K562 (cell line): ENCODE results near the gene CLDN14. TPM values are rescaled to one million over a fixed set of nuclear protein-coding genes. Genes with fewer than 3 reads are reported as not detected.

Experiments
- ATAC-seq: fragments of 200-7000 bp; cut with Tn5 transposase; 3 replicates; pipeline ENCODE4 v1.9.1; 2020; ENCODE audit warnings: moderate library complexity
- BruUV-seq: library from RNA; stranded (reverse); fragments of 400-500 nt; replicated peaks from 2 replicates; lab custom pipeline; 2021; lab: Mats Ljungman, UMichigan
- CTCF ChIA-PET: fragments of 300-600 bp; formaldehyde crosslinking; extraction: SDS; loops from one replicate; lab custom pipeline; 2021; ENCODE audit warnings: low intra/inter-chr PET ratio; lab: Yijun Ruan, JAX
- POLR2A ChIA-PET: fragments of 300-600, 350-650 bp; sonication (Branson Sonifier 250); formaldehyde crosslinking; extraction: SDS; loops from one replicate; lab custom pipeline; 2021; ENCODE audit warnings: antibody characterized with exemption, inconsistent platforms; lab: Yijun Ruan, JAX
- DNase-seq, 4 experiments: peaks; one replicate each; pipeline versions ENCODE4 v3.0.0 to v3.0.0-alpha.2; 2011 to 2018; ENCODE audit warnings: low spot score in 3 of 4, mixed read lengths in 3 of 4; ENCODE audit errors: extremely low read depth in 1 of 4
- FAIRE-seq: peaks from 2 replicates; lab custom pipeline; 2011; peaks lifted over from hg19 to GRCh38; lab: Jason Lieb, UNC
- H2AFZ ChIP-seq: 2 replicates; pipeline ENCODE4 v1.6.0; 2011; ENCODE audit warnings: low read depth, low read length, control low read depth, inconsistent platforms
- H3K27ac ChIP-seq: fragments of 200-600 bp; 3 replicates; pipeline ENCODE4 v1.8.0; 2011; ENCODE audit warnings: low read depth, mild to moderate bottlenecking, control low read depth, inconsistent platforms, low read length, moderate library complexity, mixed read lengths; ENCODE audit errors: extremely low read depth
- H3K27me3 ChIP-seq, 2 experiments: fragments of 300-600 bp in 1 of 2; 2 replicates in 1 of 2; 3 replicates in 1 of 2; pipeline versions ENCODE4 v1.6.0 to v1.8.0; 2011; ENCODE audit warnings: inconsistent platforms in 2 of 2, low read length in 2 of 2, mild to moderate bottlenecking in 1 of 2, mixed read lengths in 1 of 2, moderate library complexity in 1 of 2; ENCODE audit not compliant: control insufficient read depth in 2 of 2, insufficient read depth in 2 of 2
- H3K36me3 ChIP-seq: fragments of 300-600 bp; 3 replicates; pipeline ENCODE4 v1.8.0; 2011; ENCODE audit warnings: mild to moderate bottlenecking, low read length, inconsistent platforms; ENCODE audit not compliant: control insufficient read depth, insufficient read depth
- H3K4me1 ChIP-seq, 2 experiments: fragments of 200-600 bp in 1 of 2; replicated peaks in 1 of 2; 2 replicates in 1 of 2; 3 replicates in 1 of 2; pipeline versions ENCODE4 v1.5.1 to v1.8.0; 2011; ENCODE audit warnings: inconsistent platforms in 2 of 2, low read length in 2 of 2, mild to moderate bottlenecking in 1 of 2, mixed read lengths in 1 of 2, moderate library complexity in 1 of 2; ENCODE audit not compliant: control insufficient read depth in 2 of 2, insufficient read depth in 2 of 2
- H3K4me2 ChIP-seq: 2 replicates; pipeline ENCODE4 v1.6.1; 2011; ENCODE audit warnings: low read length, control low read depth, inconsistent platforms, mixed read lengths; ENCODE audit not compliant: insufficient read depth
- H3K4me3 ChIP-seq: fragments of 200-600 bp; sonication (generic), shearing (Covaris generic); 2 replicates; pipeline ENCODE4 v1.5.1; 2016; ENCODE audit warnings: control low read depth, inconsistent platforms
- H3K79me2 ChIP-seq: fragments of 200-600 bp; 3 replicates; pipeline ENCODE4 v1.8.0; 2011; ENCODE audit warnings: low read length, inconsistent platforms; ENCODE audit not compliant: control insufficient read depth, insufficient read depth
- H3K9ac ChIP-seq, 2 experiments: 2 replicates each; pipeline versions ENCODE4 v1.6.0 to v1.6.1; 2011; ENCODE audit warnings: low read depth in 2 of 2, low read length in 2 of 2, control low read depth in 1 of 2, inconsistent platforms in 1 of 2, mild to moderate bottlenecking in 1 of 2, mixed read lengths in 1 of 2; ENCODE audit not compliant: insufficient read depth in 1 of 2
- H3K9me1 ChIP-seq: one replicate; pipeline ENCODE4 v1.6.0; 2011; ENCODE audit warnings: inconsistent platforms, mild to moderate bottlenecking, low read length, moderate library complexity; ENCODE audit not compliant: control insufficient read depth, insufficient read depth
- H3K9me3 ChIP-seq: replicated peaks from 2 replicates; pipeline ENCODE4 v1.5.1; 2011; ENCODE audit warnings: low read depth, low read length, inconsistent platforms; ENCODE audit not compliant: control insufficient read depth, insufficient read depth
- H4K20me1 ChIP-seq: replicated peaks from 2 replicates; pipeline ENCODE4 v1.6.1; 2011; ENCODE audit warnings: low read length, inconsistent platforms, mixed read lengths; ENCODE audit not compliant: control insufficient read depth, insufficient read depth
- ESRRB ChIP-seq: fragments of 250-450 bp; sonication (Bioruptor Pico); IDR thresholded peaks from 2 replicates; pipeline ENCODE4 v1.5.0; 2020; ENCODE audit warnings: mild to moderate bottlenecking, moderate library complexity, borderline replicate concordance
- LCOR ChIP-seq: sonication (generic); formaldehyde crosslinking; IDR thresholded peaks from 2 replicates; pipeline ENCODE4 v1.8.0; 2022; ENCODE audit warnings: mild to moderate bottlenecking, missing genetic modification reagents
- OTX1 ChIP-seq: fragments of 450-650 bp; formaldehyde crosslinking; IDR thresholded peaks from 2 replicates; pipeline ENCODE4 v1.4.0; 2022; ENCODE audit warnings: mild to moderate bottlenecking
- PKNOX1 ChIP-seq: fragments of 450-650 bp; IDR thresholded peaks from 2 replicates; pipeline ENCODE4 v1.6.1; 2016
- TARDBP ChIP-seq: fragments of 450-650 bp; IDR thresholded peaks from 2 replicates; pipeline ENCODE4 v1.6.1; 2016
- ZNF609 ChIP-seq: sonication (generic); formaldehyde crosslinking; IDR thresholded peaks from 2 replicates; pipeline ENCODE4 v1.8.1; 2023; ENCODE audit warnings: missing genetic modification reagents, mild to moderate bottlenecking, borderline replicate concordance
- WGBS: fragments of 100-300 bp; shearing (Covaris generic); methylation state at CpG from one replicate; pipeline ENCODE4 v1.1.6; 2016; ENCODE audit warnings: low coverage, mixed read lengths; ENCODE audit not compliant: insufficient coverage; ENCODE audit errors: missing lambda C conversion rate; 5-methylcytosine and 5-hydroxymethylcytosine counted together
- in situ Hi-C: fragments of 300-500 bp; cut with MboI; formaldehyde crosslinking; loops from 4 replicates; pipeline ENCODE4 v1.15.0; 2018; ENCODE audit warnings: inconsistent platforms, mixed read lengths
- intact Hi-C: fragments of 100-400 bp; cut with micrococcal nuclease; formaldehyde crosslinking; loops from 2 replicates; pipeline ENCODE4 v1.14.2; 2022
- polyA plus RNA-seq, 8 experiments: library from polyadenylated mRNA; depleted of rRNA in 4 of 8; stranded (reverse) in 5 of 8; unstranded in 3 of 8; fragments of >200 nt; fragmentation: Nextera tagmentation in 2 of 8; fragmentation: Illumina TruSeq in 1 of 8; extraction: Ambion mirVana in 2 of 8; extraction: Trizol in 1 of 8; gene quantifications; 2 replicates each; pipeline versions ENCODE4 v1.2.1 to v1.2.3, GENCODE V29; 2011 to 2014; ENCODE audit warnings: inconsistent platforms in 1 of 8, missing spikeins in 1 of 8
- total RNA-seq, 7 experiments: library from RNA; depleted of rRNA in 6 of 7; stranded (reverse); fragments of >200 nt in 6 of 7; fragmentation: Illumina TruSeq in 2 of 7; extraction: Trizol in 2 of 7; gene quantifications; 2 replicates each; pipeline versions ENCODE4 v1.2.1 to v1.2.3, GENCODE V29; 2011 to 2021; ENCODE audit warnings: low replicate concordance in 1 of 7
- TF ChIP-seq, protein P1 (sequence below): sonication (generic); formaldehyde crosslinking; IDR thresholded peaks from 2 replicates; pipeline ENCODE4 v1.8.0; 2022; ENCODE audit warnings: missing genetic modification reagents, mild to moderate bottlenecking, moderate library complexity, borderline replicate concordance

CLDN14 gene
- total and polyA plus RNA-seq, 9 of the 15 experiments (the other 6 are each of a cell fraction or from before 2014, with no cell fraction given) = not detected

- H2AFZ ChIP-seq = no peak overlapping the region
- under 1% methylated on average over 7 of the region's 7 CpGs for WGBS
- TF ChIP-seq ZNF609 (no peak), LCOR (no peak), PKNOX1 (no peak), OTX1 (CRISPR knock-in tag) (no peak), ESRRB (CRISPR knock-in tag) (no peak), TARDBP (no peak)
- TF ChIP-seq, protein P1, sequence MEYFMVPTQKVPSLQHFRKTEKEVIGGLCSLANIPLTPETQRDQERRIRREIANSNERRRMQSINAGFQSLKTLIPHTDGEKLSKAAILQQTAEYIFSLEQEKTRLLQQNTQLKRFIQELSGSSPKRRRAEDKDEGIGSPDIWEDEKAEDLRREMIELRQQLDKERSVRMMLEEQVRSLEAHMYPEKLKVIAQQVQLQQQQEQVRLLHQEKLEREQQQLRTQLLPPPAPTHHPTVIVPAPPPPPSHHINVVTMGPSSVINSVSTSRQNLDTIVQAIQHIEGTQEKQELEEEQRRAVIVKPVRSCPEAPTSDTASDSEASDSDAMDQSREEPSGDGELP (CRISPR knock-in tag) = no peak
- TF ChIP-seq, all 486 proteins: peak for 0
- no peak overlapping the region for H3K4me2 ChIP-seq
- no TSS peak for BruUV-seq
- intact Hi-C loops (loop anchor here (5.0 kb wide), 1 partner anchor 67 kb away; no protein-coding TSS in a partner anchor), in situ Hi-C loops (no loop called here)
- no peak overlapping the region for H3K9ac ChIP-seq
- no peaks in the 10 kb centered on the region; the same call in 1 of the 2 replicates for H4K20me1 ChIP-seq
- ChIA-PET POLR2A (interaction anchor here (0.6 to 1.5 kb wide), 5 partner anchors 10 to 640 kb away, joined by 3 to 4 read pairs (median 3); partner anchors contain the start of gene CLDN14), CTCF (no interaction called here)
- no peaks in the 10 kb centered on the region for H3K79me2 ChIP-seq
- DNase-seq (no peak), ATAC-seq (no peak), FAIRE-seq (no peak)
- no peaks in the 10 kb centered on the region for H3K4me1 ChIP-seq
- no peaks in the 10 kb centered on the region for H3K9me3 ChIP-seq
- H3K27ac ChIP-seq = no peak overlapping the region
- H3K36me3 ChIP-seq = no peaks in the 10 kb centered on the region
- H3K4me3 ChIP-seq = no peak overlapping the region
- H3K9me1 ChIP-seq = no peaks in the 10 kb centered on the region
- peaks cover 49 to 84% of the 10 kb centered on the region in 2 experiments for H3K27me3 ChIP-seq
These were observed 9.8 kb upstream of the CLDN14 start for GRCh38 chr21:36489776-36490165.
